H9 (cell line): Measurements from ENCODE around the gene ZNF169. TPM values are rescaled to one million over a fixed set of nuclear protein-coding genes. Genes with fewer than 3 reads are reported as not detected.

Experiments used
- DNase-seq: peaks from one replicate; pipeline ENCODE4 v3.0.0-alpha.2; 2017
- H2AFZ ChIP-seq: one replicate; pipeline ENCODE4 v1.6.1; 2013; ENCODE audit warnings: mild to moderate bottlenecking, low read length, control low read depth, moderate library complexity
- H2AK5ac ChIP-seq: 2 replicates; pipeline ENCODE4 v1.6.1; 2013; ENCODE audit warnings: low read length, control low read depth, mixed read lengths; ENCODE audit not compliant: insufficient read length
- H2BK120ac ChIP-seq: one replicate; pipeline ENCODE4 v1.6.1; 2013; ENCODE audit warnings: low read depth, mild to moderate bottlenecking, low read length, control low read depth, inconsistent platforms; ENCODE audit not compliant: poor library complexity, severe bottlenecking
- H2BK12ac ChIP-seq: 2 replicates; pipeline ENCODE4 v1.6.1; 2013; ENCODE audit warnings: low read length, control low read depth, mixed read lengths, low read depth; ENCODE audit not compliant: insufficient read length
- H2BK15ac ChIP-seq: 2 replicates; pipeline ENCODE4 v1.6.1; 2013; ENCODE audit warnings: low read depth, low read length, control low read depth
- H2BK20ac ChIP-seq: one replicate; pipeline ENCODE4 v1.6.1; 2013; ENCODE audit warnings: low read depth, mild to moderate bottlenecking, low read length, control low read depth, inconsistent platforms; ENCODE audit not compliant: poor library complexity, severe bottlenecking
- H2BK5ac ChIP-seq: 2 replicates; pipeline ENCODE4 v1.6.1; 2013; ENCODE audit warnings: low read length, control low read depth, mixed read lengths; ENCODE audit not compliant: insufficient read length
- H3K14ac ChIP-seq: 2 replicates; pipeline ENCODE4 v1.6.1; 2013; ENCODE audit warnings: low read length, control low read depth; ENCODE audit not compliant: insufficient read depth
- H3K18ac ChIP-seq: 2 replicates; pipeline ENCODE4 v1.6.1; 2013; ENCODE audit warnings: low read depth, mild to moderate bottlenecking, mixed read lengths, low read length, control low read depth; ENCODE audit not compliant: insufficient read length
- H3K23ac ChIP-seq: 2 replicates; pipeline ENCODE4 v1.6.1; 2013; ENCODE audit warnings: low read length, control low read depth, mixed read lengths, low read depth; ENCODE audit not compliant: insufficient read length
- H3K23me2 ChIP-seq: 2 replicates; pipeline ENCODE4 v1.6.1; 2013; ENCODE audit warnings: low read depth, mild to moderate bottlenecking, mixed read lengths, low read length, control low read depth; ENCODE audit not compliant: insufficient read length, poor library complexity, severe bottlenecking
- H3K27ac ChIP-seq: 2 replicates; pipeline ENCODE4 v1.5.1; 2013; ENCODE audit warnings: low read length, control low read depth, mixed read lengths, low read depth; ENCODE audit not compliant: insufficient read length
- H3K27me3 ChIP-seq: 2 replicates; pipeline ENCODE4 v1.6.1; 2013; ENCODE audit warnings: low read length, control low read depth, inconsistent platforms; ENCODE audit not compliant: insufficient read depth
- H3K4ac ChIP-seq: 2 replicates; pipeline ENCODE4 v1.6.1; 2013; ENCODE audit warnings: low read depth, mild to moderate bottlenecking, control low read depth, inconsistent platforms, low read length, moderate library complexity
- H3K4me1 ChIP-seq: 2 replicates; pipeline ENCODE4 v1.6.1; 2013; ENCODE audit warnings: low read length, control low read depth, inconsistent platforms; ENCODE audit not compliant: insufficient read depth
- H3K4me2 ChIP-seq: 2 replicates; pipeline ENCODE4 v1.6.1; 2013; ENCODE audit warnings: low read length, control low read depth, mixed read lengths; ENCODE audit not compliant: insufficient read length, insufficient read depth
- H3K56ac ChIP-seq: 2 replicates; pipeline ENCODE4 v1.6.1; 2013; ENCODE audit warnings: low read depth, mild to moderate bottlenecking, mixed read lengths, low read length, control low read depth; ENCODE audit not compliant: insufficient read length
- H3K79me1 ChIP-seq: 2 replicates; pipeline ENCODE4 v1.6.1; 2013; ENCODE audit warnings: low read depth, mild to moderate bottlenecking, moderate library complexity, low read length, control low read depth, inconsistent platforms; ENCODE audit not compliant: insufficient read depth, poor library complexity, severe bottlenecking
- H3K79me2 ChIP-seq: 2 replicates; pipeline ENCODE4 v1.6.1; 2013; ENCODE audit warnings: low read length, control low read depth, inconsistent platforms; ENCODE audit not compliant: insufficient read depth
- H3K9ac ChIP-seq: 2 replicates; pipeline ENCODE4 v1.6.1; 2013; ENCODE audit warnings: low read length, control low read depth, mixed read lengths; ENCODE audit not compliant: insufficient read length; ENCODE audit errors: extremely low read depth
- H3K9me3 ChIP-seq: one replicate; pipeline ENCODE4 v1.6.1; 2013; ENCODE audit warnings: low read depth, low read length, inconsistent platforms; ENCODE audit not compliant: control insufficient read depth
- H3T11ph ChIP-seq: one replicate; pipeline ENCODE4 v1.6.1; 2013; ENCODE audit warnings: mild to moderate bottlenecking, low read length, control low read depth, inconsistent platforms
- H4K20me1 ChIP-seq: one replicate; pipeline ENCODE4 v1.6.1; 2013; ENCODE audit not compliant: control insufficient read depth, insufficient read length, insufficient read depth
- H4K5ac ChIP-seq: 2 replicates; pipeline ENCODE4 v1.6.1; 2013; ENCODE audit warnings: low read depth, mild to moderate bottlenecking, mixed read lengths, low read length, control low read depth; ENCODE audit not compliant: insufficient read length
- H4K8ac ChIP-seq: replicated peaks from 2 replicates; pipeline ENCODE4 v1.6.1; 2013; ENCODE audit warnings: low read length, control low read depth, mixed read lengths, low read depth; ENCODE audit not compliant: insufficient read length
- H4K91ac ChIP-seq: 2 replicates; pipeline ENCODE4 v1.6.1; 2013; ENCODE audit warnings: low read depth, mild to moderate bottlenecking, moderate library complexity, mixed read lengths, low read length, control low read depth; ENCODE audit not compliant: insufficient read length
- H3K27ac Mint-ChIP-seq, 3 experiments: 2 replicates in 2 of 3; 3 replicates in 1 of 3; pipeline ENCODE4 v1.8.0; 2020 to 2021; ENCODE audit warnings: mixed read lengths in 3 of 3, mild to moderate bottlenecking in 1 of 3, moderate library complexity in 1 of 3
- H3K27me3 Mint-ChIP-seq: 2 replicates; pipeline ENCODE4 v1.8.0; 2021; ENCODE audit warnings: low read depth, mild to moderate bottlenecking, moderate library complexity, mixed read lengths
- H3K36me3 Mint-ChIP-seq, 3 experiments: 2 replicates in 2 of 3; 3 replicates in 1 of 3; pipeline ENCODE4 v1.8.0; 2020 to 2021; ENCODE audit warnings: low read depth in 3 of 3, mixed read lengths in 3 of 3; ENCODE audit not compliant: insufficient read depth in 1 of 3
- H3K4me1 Mint-ChIP-seq, 2 experiments: 2 replicates each; pipeline ENCODE4 v1.8.0; 2020; ENCODE audit warnings: mixed read lengths in 2 of 2
- H3K4me3 Mint-ChIP-seq, 2 experiments: 2 replicates in 1 of 2; 3 replicates in 1 of 2; pipeline ENCODE4 v1.8.0; 2020 to 2021; ENCODE audit warnings: mild to moderate bottlenecking in 2 of 2, mixed read lengths in 2 of 2, moderate library complexity in 1 of 2
- H3K9me3 Mint-ChIP-seq, 2 experiments: 2 replicates in 1 of 2; 3 replicates in 1 of 2; pipeline ENCODE4 v1.8.0; 2020; ENCODE audit warnings: mild to moderate bottlenecking in 2 of 2, mixed read lengths in 2 of 2, moderate library complexity in 1 of 2
- CTCF ChIP-seq: fragments of 200-600 bp; sonication (generic); conservative IDR thresholded peaks from 3 replicates; pipeline ENCODE4 v1.8.0; 2021; ENCODE audit warnings: antibody characterized with exemption, mild to moderate bottlenecking
- WGBS: extraction: QIAGEN DNeasy Blood & Tissue Kit; methylation state at CpG from one replicate; pipeline ENCODE4 v1.1.7; 2013; ENCODE audit warnings: missing lambda C conversion rate, low lambda C conversion rate, mixed read lengths; ENCODE audit not compliant: insufficient read length; ENCODE audit errors: extremely low coverage; 5-methylcytosine and 5-hydroxymethylcytosine counted together
- total RNA-seq: library from RNA; stranded (reverse); gene quantifications from 2 replicates; pipeline ENCODE4 v1.2.1, GENCODE V29; 2021

Gene ZNF169
- total RNA-seq, 1 experiment from 2014 or later: 4.8 TPM

- no peak for TF ChIP-seq CTCF
- H3K23ac ChIP-seq: no peak overlapping the region
- H4K91ac ChIP-seq: no peak overlapping the region
- H3K4ac ChIP-seq: no peak overlapping the region
- H3K23me2 ChIP-seq: no peaks in the 10 kb centered on the region
- no peak overlapping the region for H2BK12ac ChIP-seq
- H3K27ac ChIP-seq: no peak overlapping the region
- H4K8ac ChIP-seq: no peak overlapping the region
- Mint-ChIP-seq H3K9me3 (peaks cover 0 to 2% of the 10 kb centered on the region in 2 experiments; a peak in 2 of 5 replicates), H3K27ac (no peak overlapping the region), H3K4me1 (peaks cover 13 to 14% of the 10 kb centered on the region in 2 experiments), H3K27me3 (no peaks in the 10 kb centered on the region), H3K36me3 (no peaks in the 10 kb centered on the region; a peak in 1 of 7 replicates), H3K4me3 (no peak overlapping the region)
- H4K20me1 ChIP-seq: no peaks in the 10 kb centered on the region
- WGBS: no CpG with 5 or more reads among the region's 4 CpGs
- no peaks in the 10 kb centered on the region for H3K79me1 ChIP-seq
- no peaks in the 10 kb centered on the region for H3K9me3 ChIP-seq
- H3T11ph ChIP-seq: no peak overlapping the region
- H2BK120ac ChIP-seq: no peak overlapping the region
- H2BK15ac ChIP-seq: no peak overlapping the region
- no peak overlapping the region for H2AFZ ChIP-seq
- no peak overlapping the region for H2BK20ac ChIP-seq
- H4K5ac ChIP-seq: no peak overlapping the region
- H3K4me1 ChIP-seq: no peaks in the 10 kb centered on the region; the same call in 1 of the 2 replicates
- no peak overlapping the region for H3K14ac ChIP-seq
- H3K79me2 ChIP-seq: no peaks in the 10 kb centered on the region
- no peak overlapping the region for H3K9ac ChIP-seq
- H3K18ac ChIP-seq: no peak overlapping the region
- H3K4me2 ChIP-seq: no peak overlapping the region
- no peak overlapping the region for H2BK5ac ChIP-seq
- DNase-seq: no peak
- H3K27me3 ChIP-seq: no peaks in the 10 kb centered on the region
- no peak overlapping the region for H2AK5ac ChIP-seq
- H3K56ac ChIP-seq: no peak overlapping the region
These were observed 8.6 kb upstream of the ZNF169 start for GRCh38 chr9:94250456-94250855.
